ENCODE results near the gene CTXN1. TPM values are rescaled to one million over a fixed set of nuclear protein-coding genes. Genes with fewer than 3 reads are reported as not detected.

CTXN1 gene
- total RNA-seq, 2 donors from 2014 or later, result 1.5 to 4.4 TPM

DNA sequence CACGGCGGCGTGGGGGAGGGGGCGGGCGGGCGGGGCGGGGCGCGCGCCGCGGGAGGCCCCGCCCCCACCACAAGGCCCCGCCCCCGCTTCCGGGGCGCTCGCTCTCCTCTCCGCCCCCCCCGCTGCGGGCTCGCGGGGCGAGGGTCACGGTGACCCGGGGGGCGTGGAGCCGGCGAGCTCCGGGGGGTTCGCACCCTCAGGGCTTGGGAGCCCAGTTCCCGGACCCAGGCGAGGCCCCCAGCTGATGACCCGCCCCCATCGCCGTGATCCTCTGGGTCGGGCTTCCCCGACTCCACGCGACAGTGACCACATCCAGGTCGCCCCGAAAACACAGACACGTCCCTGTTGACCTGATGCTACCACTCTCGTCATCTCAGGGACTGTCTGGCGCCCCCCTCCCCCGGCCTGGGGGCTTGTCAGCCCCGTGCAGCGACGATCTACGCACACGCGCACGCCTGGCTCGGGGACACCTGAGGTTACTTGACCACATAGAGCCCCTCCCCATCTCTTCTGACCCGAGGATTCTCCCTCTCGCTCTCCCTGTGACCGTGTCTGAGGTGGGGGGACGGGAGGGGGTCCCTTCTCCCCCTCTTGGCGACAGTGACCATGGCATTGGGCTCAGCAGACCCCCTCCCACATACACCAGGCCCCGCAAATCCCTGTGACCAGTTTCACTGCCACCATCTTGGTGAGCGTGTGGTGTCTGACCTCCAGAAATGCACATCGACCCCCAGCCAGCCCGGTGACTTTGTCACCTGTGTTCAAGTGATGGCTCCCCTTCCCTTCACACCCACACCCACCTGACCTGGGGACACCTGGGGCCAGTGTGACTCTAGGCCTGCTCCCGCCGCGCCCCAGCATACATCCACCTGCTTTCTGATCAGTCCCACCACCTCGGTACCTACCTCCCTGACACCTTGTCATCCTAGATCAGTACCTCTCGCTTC, 21.6 kb downstream of the CTXN1 start:
- peaks cover 14% of the 10 kb centered on the region for H3K4me1 ChIP-seq
- no peaks in the 10 kb centered on the region for H3K36me3 ChIP-seq
- H3K9ac ChIP-seq (ENCODE audit: low read depth in 2 of 2, low read length in 2 of 2), result peak overlapping the region; percentile 91
- no peaks in the 10 kb centered on the region for H3K9me3 ChIP-seq
- H3K27me3 ChIP-seq, result no peaks in the 10 kb centered on the region
- intact Hi-C loops (cut with DNase I), result no loop called here
- H3K4me3 ChIP-seq, result peak overlapping the region; percentile 95
- peak; percentile 62 for DNase-seq
- peak overlapping the region; percentile 61 for H3K27ac ChIP-seq
- no peak for TF ChIP-seq CTCF (IDR thresholded peaks at IDR 0.05)

GRCh38 chr19:7903244-7904073, 22.5 kb downstream of the CTXN1 start, which contains the start of gene MAP2K7:
MAP2K7 (plus strand) TSS chr19:7903877; CDS start chr19:7903945, 68 bp downstream.
- H3K9ac ChIP-seq (ENCODE audit: low read depth in 2 of 2, low read length in 2 of 2), result peak within 1 kb of the TSS; percentile 91
- H3K9me3 ChIP-seq, result no peaks in the 10 kb centered on the region
- H3K4me1 ChIP-seq, result peaks cover 14% of the 10 kb centered on the region
- H3K27ac ChIP-seq, result peak within 1 kb of the TSS; percentile 64
- TF ChIP-seq CTCF (IDR thresholded peaks at IDR 0.05), result peak; percentile 37
- no peaks in the 10 kb centered on the region for H3K27me3 ChIP-seq
- intact Hi-C loops (cut with DNase I), result no loop called here
- peak; percentile 100 for DNase-seq
- H3K4me3 ChIP-seq, result peak within 1 kb of the TSS; percentile 95
- no peaks in the 10 kb centered on the region for H3K36me3 ChIP-seq

DNA sequence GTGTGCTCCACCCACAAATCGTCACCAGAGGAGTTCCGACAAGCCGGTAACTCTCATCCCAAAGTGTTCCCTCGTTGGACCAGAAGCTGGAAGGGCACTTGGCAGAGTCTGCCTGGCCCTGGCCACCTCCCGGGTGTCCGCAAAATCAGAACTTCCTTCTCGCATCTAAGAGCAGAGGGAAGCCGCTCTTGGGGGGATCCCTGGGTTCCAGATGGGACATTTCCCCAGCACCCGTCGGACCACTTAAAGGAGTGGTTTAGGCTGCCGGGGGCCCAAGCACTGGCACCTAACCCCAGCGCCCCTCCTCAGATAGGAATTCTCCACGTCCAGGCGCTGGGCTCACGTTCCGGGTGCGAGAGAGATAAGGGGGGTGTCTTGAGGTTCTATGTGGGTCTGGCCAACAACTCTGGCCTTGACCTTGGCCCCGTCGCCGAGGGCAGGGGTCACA, 23.1 kb downstream of the CTXN1 start:
- H3K4me1 ChIP-seq, result peaks cover 14% of the 10 kb centered on the region
- H3K27me3 ChIP-seq, result no peaks in the 10 kb centered on the region
- no peak for TF ChIP-seq CTCF (IDR thresholded peaks at IDR 0.05)
- H3K36me3 ChIP-seq, result no peaks in the 10 kb centered on the region
- peak; percentile 50 for DNase-seq
- H3K27ac ChIP-seq, result peak overlapping the region; percentile 64
- H3K9me3 ChIP-seq, result no peaks in the 10 kb centered on the region
- peak overlapping the region; percentile 72 for H3K9ac ChIP-seq (ENCODE audit: low read depth in 2 of 2, low read length in 2 of 2)
- peak overlapping the region; percentile 52 for H3K4me3 ChIP-seq
- intact Hi-C loops (cut with DNase I), result no loop called here

- Histone ChIP-seq H3K4me3 (no peak overlapping the region), H3K9me3 (no peaks in the 10 kb centered on the region), H3K36me3 (no peaks in the 10 kb centered on the region), H3K27ac (no peak overlapping the region), H3K27me3 (no peaks in the 10 kb centered on the region), H3K4me1 (peaks cover 14% of the 10 kb centered on the region), H3K9ac (ENCODE audit: low read depth in 2 of 2, low read length in 2 of 2) (no peak overlapping the region)
- no peak for DNase-seq
- no peak for TF ChIP-seq CTCF (IDR thresholded peaks at IDR 0.05)
- intact Hi-C loops (cut with DNase I), result no loop called here
Observed at GRCh38 chr19:7901337-7901736, 24.6 kb downstream of the CTXN1 start.

GRCh38 chr19:7900931-7901330, 25.0 kb downstream of the CTXN1 start:
- peaks cover 14% of the 10 kb centered on the region for H3K4me1 ChIP-seq
- no peaks in the 10 kb centered on the region for H3K9me3 ChIP-seq
- TF ChIP-seq CTCF (IDR thresholded peaks at IDR 0.05), result no peak
- no peak overlapping the region for H3K9ac ChIP-seq (ENCODE audit: low read depth in 2 of 2, low read length in 2 of 2)
- intact Hi-C loops (cut with DNase I), result no loop called here
- H3K36me3 ChIP-seq, result no peaks in the 10 kb centered on the region
- H3K4me3 ChIP-seq, result no peak overlapping the region
- no peaks in the 10 kb centered on the region for H3K27me3 ChIP-seq
- no peak for DNase-seq
- no peak overlapping the region for H3K27ac ChIP-seq

Measured in colonic mucosa (tissue), 4 donors.